Mammary epithelial cell (primary cell): Measurements from ENCODE around the gene WLS.

Experiments
- EZH2 ChIP-seq: IDR thresholded peaks from 2 replicates; pipeline ENCODE4 v1.6.1; 2012; ENCODE audit warnings: low read length, inconsistent platforms, borderline replicate concordance
- TF ChIP-seq, protein P1 (sequence below), 2 donors: IDR thresholded peaks in 1 of 2; conservative IDR thresholded peaks in 1 of 2; 2 replicates each; pipeline ENCODE4 v1.5.1; 2011 to 2012; ENCODE audit warnings: inconsistent platforms in 2 of 2, low read length in 2 of 2, mild to moderate bottlenecking in 2 of 2, control low read depth in 1 of 2, low read depth in 1 of 2; ENCODE audit not compliant: insufficient read depth in 1 of 2; ENCODE audit errors: extremely low read depth in 1 of 2

DNA sequence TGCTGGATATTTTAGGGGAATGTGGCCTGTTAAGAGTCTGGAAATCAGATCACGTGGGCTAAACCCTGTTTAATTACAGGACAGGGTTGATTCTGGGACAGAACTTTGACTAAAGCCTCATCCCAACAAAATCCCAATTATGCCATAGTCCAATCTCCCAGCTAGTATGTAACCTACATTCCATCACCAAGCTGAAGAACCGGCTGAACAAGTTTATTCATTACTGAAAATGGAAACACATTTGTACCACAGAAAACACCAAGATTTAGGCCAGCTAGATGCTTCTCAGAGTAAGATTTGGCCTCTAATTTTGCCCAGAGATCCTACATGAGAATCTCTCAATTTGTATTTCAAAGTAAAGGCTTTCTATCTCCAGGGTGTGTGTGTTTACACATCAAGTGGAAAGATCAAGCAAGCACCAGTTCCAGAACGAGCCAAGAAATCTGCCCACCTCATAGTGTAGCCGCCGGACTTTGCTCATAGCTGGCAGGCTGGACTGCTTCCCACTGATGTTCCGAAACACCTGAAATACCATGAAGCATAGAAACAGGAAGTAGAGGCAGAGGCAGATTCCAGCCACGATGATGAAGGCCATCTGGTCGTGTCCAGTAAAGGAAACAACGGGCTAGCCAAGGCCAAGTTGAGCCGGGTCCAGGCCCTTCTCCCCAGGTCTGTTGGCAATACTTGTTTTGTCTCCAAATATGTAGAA lies 86.8 kb downstream of the WLS start:
- TF ChIP-seq EZH2: no peak
- TF ChIP-seq, protein P1, sequence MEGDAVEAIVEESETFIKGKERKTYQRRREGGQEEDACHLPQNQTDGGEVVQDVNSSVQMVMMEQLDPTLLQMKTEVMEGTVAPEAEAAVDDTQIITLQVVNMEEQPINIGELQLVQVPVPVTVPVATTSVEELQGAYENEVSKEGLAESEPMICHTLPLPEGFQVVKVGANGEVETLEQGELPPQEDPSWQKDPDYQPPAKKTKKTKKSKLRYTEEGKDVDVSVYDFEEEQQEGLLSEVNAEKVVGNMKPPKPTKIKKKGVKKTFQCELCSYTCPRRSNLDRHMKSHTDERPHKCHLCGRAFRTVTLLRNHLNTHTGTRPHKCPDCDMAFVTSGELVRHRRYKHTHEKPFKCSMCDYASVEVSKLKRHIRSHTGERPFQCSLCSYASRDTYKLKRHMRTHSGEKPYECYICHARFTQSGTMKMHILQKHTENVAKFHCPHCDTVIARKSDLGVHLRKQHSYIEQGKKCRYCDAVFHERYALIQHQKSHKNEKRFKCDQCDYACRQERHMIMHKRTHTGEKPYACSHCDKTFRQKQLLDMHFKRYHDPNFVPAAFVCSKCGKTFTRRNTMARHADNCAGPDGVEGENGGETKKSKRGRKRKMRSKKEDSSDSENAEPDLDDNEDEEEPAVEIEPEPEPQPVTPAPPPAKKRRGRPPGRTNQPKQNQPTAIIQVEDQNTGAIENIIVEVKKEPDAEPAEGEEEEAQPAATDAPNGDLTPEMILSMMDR (conservative IDR thresholded peaks at IDR 0.05 in 1 of 2, IDR thresholded peaks at IDR 0.05 in 1 of 2; ENCODE audit: extremely low read depth in 1 of 2, insufficient read depth in 1 of 2, low read depth in 1 of 2, low read length in 2 of 2): no peak
